Fibroblast of lung (primary cell): ENCODE measurements around the gene TIAM1.

ENCODE experiments used
- EZH2 ChIP-seq: IDR thresholded peaks from 2 replicates; pipeline ENCODE4 v1.5.1; 2012; ENCODE audit warnings: low read length, control low read depth, mild to moderate bottlenecking; ENCODE audit errors: missing control alignments
- TF ChIP-seq, protein P1 (sequence below), 2 donors: IDR thresholded peaks in 1 of 2; conservative IDR thresholded peaks in 1 of 2; 1 replicate in 1 of 2; 2 replicates in 1 of 2; pipeline ENCODE4 v1.5.1; 2011 to 2012; ENCODE audit warnings: low read length in 2 of 2, control low read depth in 1 of 2, inconsistent platforms in 1 of 2, low read depth in 1 of 2, mild to moderate bottlenecking in 1 of 2

DNA sequence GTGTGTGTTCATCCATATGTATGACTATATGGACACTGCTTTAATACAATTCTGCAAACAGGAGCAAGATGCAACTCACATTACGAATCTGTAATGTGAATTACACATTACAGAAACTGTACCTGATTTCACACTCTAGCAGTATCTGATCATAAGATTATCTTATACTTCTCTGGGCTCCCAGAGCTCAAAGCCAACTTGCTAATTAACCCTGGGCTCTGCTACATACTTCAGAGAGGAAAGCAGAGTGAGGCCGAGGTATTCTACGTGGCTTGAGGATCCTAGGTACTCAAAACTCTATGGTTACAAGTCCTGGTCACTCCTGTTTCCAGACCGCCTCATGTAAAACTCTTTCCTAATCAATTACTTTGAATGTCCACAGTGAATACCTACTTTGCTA is 156.6 kb downstream of the TIAM1 start:
- TF ChIP-seq, protein P1, sequence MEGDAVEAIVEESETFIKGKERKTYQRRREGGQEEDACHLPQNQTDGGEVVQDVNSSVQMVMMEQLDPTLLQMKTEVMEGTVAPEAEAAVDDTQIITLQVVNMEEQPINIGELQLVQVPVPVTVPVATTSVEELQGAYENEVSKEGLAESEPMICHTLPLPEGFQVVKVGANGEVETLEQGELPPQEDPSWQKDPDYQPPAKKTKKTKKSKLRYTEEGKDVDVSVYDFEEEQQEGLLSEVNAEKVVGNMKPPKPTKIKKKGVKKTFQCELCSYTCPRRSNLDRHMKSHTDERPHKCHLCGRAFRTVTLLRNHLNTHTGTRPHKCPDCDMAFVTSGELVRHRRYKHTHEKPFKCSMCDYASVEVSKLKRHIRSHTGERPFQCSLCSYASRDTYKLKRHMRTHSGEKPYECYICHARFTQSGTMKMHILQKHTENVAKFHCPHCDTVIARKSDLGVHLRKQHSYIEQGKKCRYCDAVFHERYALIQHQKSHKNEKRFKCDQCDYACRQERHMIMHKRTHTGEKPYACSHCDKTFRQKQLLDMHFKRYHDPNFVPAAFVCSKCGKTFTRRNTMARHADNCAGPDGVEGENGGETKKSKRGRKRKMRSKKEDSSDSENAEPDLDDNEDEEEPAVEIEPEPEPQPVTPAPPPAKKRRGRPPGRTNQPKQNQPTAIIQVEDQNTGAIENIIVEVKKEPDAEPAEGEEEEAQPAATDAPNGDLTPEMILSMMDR (conservative IDR thresholded peaks at IDR 0.05 in 1 of 2, IDR thresholded peaks at IDR 0.05 in 1 of 2; ENCODE audit: low read depth in 1 of 2, low read length in 2 of 2) = no peak
- TF ChIP-seq EZH2 = no peak
